ENCODE results near the gene JAK3. TPM values are rescaled to one million over a fixed set of nuclear protein-coding genes. Genes with fewer than 3 reads are reported as not detected.
"Not testable (repeated sequence)": the region's sequence is repeated elsewhere in the genome, so short reads cannot be mapped to it uniquely, and the experiment has no call there.

The JAK3 gene
- total RNA-seq, 3 donors from 2014 or later: 2.8 to 13.1 (median 3.5) TPM

DNA sequence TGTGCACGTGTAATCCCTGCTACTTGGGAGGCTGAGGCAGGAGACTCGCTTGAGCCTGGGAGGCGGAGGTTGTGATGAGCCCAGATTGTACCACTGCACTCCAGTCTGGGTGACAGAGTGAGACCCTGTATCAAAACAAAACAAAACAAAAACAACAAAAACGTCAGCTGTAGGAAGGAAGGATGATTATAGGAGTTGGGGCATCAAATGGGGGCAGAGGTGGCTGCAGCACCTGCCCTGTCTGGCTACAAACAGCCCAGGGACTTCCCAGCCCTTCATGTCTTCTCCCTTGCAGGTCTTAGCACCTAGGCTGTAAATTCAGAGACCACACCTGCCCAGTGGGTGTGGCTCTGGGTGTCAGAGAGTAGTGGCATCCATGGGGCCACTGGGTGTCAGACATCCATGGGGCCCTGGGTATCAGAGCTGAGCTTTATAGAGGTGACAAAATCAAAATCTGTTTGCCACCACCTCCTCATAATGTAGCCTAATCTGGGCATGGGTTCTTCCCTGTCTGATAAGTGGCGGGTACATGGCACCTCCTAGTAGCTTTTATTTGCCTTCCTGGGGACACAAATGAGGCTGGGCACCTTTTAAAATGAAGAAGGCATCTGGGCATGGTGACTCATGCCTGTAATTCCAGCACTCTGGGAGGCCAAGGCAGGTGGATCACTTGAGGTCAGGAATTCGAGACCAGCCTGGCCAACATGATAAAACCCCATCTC is 57.6 kb downstream of the JAK3 start:
- Histone ChIP-seq H3K27me3 (peaks cover 0 to 8% of the 10 kb centered on the region in 2 donors), H3K27ac (no peak overlapping the region), H3K4me3 (no peak overlapping the region), H3K9me3 (no peaks in the 10 kb centered on the region), H3K4me1 (no peaks in the 10 kb centered on the region), H3K36me3 (no peaks in the 10 kb centered on the region)
- no peak for TF ChIP-seq POLR2A (IDR thresholded peaks at IDR 0.05)
- TF ChIP-seq, protein P1, sequence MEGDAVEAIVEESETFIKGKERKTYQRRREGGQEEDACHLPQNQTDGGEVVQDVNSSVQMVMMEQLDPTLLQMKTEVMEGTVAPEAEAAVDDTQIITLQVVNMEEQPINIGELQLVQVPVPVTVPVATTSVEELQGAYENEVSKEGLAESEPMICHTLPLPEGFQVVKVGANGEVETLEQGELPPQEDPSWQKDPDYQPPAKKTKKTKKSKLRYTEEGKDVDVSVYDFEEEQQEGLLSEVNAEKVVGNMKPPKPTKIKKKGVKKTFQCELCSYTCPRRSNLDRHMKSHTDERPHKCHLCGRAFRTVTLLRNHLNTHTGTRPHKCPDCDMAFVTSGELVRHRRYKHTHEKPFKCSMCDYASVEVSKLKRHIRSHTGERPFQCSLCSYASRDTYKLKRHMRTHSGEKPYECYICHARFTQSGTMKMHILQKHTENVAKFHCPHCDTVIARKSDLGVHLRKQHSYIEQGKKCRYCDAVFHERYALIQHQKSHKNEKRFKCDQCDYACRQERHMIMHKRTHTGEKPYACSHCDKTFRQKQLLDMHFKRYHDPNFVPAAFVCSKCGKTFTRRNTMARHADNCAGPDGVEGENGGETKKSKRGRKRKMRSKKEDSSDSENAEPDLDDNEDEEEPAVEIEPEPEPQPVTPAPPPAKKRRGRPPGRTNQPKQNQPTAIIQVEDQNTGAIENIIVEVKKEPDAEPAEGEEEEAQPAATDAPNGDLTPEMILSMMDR (IDR thresholded peaks at IDR 0.05): no peak
- no peak for TF ChIP-seq POLR2AphosphoS5 (IDR thresholded peaks at IDR 0.05)
- no peak for DNase-seq (ENCODE audit: low spot score in 2 of 2)
- intact Hi-C loops (cut with DNase I; ENCODE audit: low total_unique reads): no loop called here

DNA sequence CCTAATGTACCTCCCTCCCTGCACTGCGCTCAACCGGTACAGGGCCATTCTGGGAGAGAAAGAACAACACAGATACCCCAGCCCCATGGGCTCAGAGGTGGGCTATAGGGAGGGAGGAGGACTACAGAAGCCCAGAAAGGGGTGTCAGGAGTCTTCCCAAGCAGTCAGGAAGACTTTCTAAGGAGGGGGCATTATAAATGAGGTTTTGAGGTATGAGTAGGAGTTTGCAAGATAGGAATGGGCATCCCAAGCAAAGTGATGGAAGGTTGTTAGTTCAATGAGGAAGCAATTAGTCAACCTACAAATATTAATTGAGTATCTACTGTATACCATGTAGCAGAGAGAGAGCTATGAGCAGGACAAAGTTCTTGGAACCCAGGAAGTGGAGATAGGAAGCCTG is 59.1 kb downstream of the JAK3 start:
- intact Hi-C loops (cut with DNase I; ENCODE audit: low total_unique reads): no loop called here
- no peaks in the 10 kb centered on the region for H3K36me3 ChIP-seq
- H3K27ac ChIP-seq: no peak overlapping the region
- H3K4me1 ChIP-seq: no peaks in the 10 kb centered on the region
- no peak for DNase-seq (ENCODE audit: low spot score in 2 of 2)
- no peaks in the 10 kb centered on the region for H3K9me3 ChIP-seq
- no peaks in the 10 kb centered on the region for H3K27me3 ChIP-seq
- TF ChIP-seq POLR2A (IDR thresholded peaks at IDR 0.05): no peak
- TF ChIP-seq, protein P1 (IDR thresholded peaks at IDR 0.05): no peak
- H3K4me3 ChIP-seq: no peak overlapping the region

DNA sequence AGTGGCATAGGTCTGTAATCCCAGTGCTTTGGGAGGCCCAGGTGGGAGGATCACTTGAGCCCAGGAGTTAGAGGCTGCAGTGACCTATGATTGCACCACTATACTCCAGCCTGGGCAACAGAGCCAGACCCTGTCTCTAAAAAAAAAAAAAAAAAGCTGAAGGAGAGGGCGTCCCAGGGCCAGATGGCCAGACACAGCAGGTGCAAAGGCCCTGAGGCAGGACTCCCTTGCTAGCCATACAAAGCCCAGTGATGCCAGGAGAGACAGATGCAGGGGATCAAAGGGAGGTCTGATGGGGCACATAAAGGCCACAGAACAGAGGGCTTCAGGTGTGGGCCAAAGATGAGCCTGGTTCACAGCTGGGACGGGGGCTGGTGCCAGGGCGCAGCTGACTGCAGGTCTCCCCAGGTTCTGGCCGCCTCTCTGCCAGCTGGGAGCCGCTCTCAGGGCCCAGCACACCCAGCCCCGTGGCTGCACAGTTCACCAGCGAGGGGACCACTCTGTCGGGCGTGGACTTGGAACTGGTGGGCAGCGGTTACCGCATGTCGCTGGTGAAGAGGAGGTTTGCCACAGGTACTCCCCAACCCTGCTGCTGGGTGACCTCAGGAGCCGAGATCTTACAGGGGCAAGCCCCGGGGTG is 60.4 kb downstream of the JAK3 start:
- intact Hi-C loops (cut with DNase I; ENCODE audit: low total_unique reads): no loop called here
- Histone ChIP-seq H3K36me3 (no peaks in the 10 kb centered on the region), H3K4me1 (no peaks in the 10 kb centered on the region), H3K9me3 (no peaks in the 10 kb centered on the region), H3K4me3 (no peak overlapping the region), H3K27me3 (no peaks in the 10 kb centered on the region), H3K27ac (no peak overlapping the region)
- TF ChIP-seq POLR2AphosphoS5 (IDR thresholded peaks at IDR 0.05) (no peak), POLR2A (IDR thresholded peaks at IDR 0.05) (no peak)
- TF ChIP-seq, protein P1 (IDR thresholded peaks at IDR 0.05): no peak
- DNase-seq (ENCODE audit: low spot score in 2 of 2): no peak

DNA sequence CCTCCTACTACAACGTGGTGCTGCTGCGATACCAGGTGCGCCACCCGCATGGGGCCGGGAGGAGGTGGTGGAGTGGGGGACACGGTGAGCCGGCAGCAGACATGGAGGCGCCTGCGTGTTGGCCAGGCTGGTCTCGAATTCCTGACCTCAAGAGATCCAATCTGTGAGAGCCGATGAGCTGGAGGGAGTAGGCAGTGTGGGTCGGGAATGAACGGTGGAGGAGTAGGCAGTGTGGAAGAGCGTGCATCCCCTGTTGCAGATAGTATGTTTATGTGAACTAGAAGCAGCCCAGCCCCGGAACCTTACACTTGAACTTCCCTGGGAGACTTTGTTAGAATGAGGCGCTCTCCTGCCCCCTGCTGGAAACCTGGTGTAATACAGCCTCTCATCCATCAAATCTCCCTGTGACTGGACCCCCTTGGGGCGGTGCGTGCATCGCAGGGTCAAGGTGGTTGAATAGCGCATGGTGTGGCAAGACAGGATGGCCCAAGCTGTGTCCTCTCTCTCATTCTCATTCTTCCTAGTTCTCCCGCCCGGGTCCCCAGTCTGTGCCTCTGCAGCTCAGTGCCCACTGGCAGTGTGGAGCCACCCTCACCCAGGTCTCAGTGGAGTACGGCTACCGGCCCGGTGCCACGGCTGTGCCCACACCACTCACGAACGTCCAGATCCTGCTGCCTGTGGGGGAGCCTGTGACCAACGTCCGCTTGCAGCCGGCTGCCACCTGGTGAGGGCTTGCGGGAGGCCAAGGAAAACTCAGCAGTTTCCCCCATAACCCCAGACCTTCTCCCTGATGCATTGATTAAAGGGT is 63.4 kb downstream of the JAK3 start:
- no peak overlapping the region for H3K27ac ChIP-seq
- H3K27me3 ChIP-seq: no peaks in the 10 kb centered on the region
- H3K36me3 ChIP-seq: no peaks in the 10 kb centered on the region
- H3K4me1 ChIP-seq: no peaks in the 10 kb centered on the region
- intact Hi-C loops (cut with DNase I; ENCODE audit: low total_unique reads): no loop called here
- DNase-seq (ENCODE audit: low spot score in 2 of 2): peak; percentile 32 to 63
- no peak overlapping the region for H3K4me3 ChIP-seq
- H3K9me3 ChIP-seq: no peaks in the 10 kb centered on the region
- TF ChIP-seq POLR2AphosphoS5 (IDR thresholded peaks at IDR 0.05): no peak
- TF ChIP-seq, protein P1 (IDR thresholded peaks at IDR 0.05): peak; percentile 62 to 68 (median 68)
- TF ChIP-seq POLR2A (IDR thresholded peaks at IDR 0.05): no peak

DNA sequence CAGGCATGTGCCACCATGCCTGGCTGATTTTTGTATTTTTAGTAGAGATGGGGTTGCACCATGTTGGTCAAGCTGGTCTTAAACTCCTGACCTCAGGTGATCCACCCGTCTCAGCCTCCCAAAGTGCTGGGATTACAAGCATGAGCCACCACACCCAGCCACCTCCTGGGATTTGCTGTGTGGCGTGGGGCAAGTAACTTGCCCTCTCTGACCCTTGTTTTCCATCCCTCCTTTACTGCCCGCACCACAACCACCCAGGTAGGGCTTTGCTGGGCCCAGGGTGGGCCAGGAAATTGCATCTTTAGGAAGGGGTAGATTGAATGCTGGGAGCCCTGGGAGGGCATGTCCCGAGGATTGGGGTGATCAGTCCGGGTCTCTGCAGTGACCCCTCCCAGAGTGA is 64.1 kb downstream of the JAK3 start:
- intact Hi-C loops (cut with DNase I; ENCODE audit: low total_unique reads): not testable (repeated sequence)

More for the DNA sequence above, 64.1 kb downstream of the JAK3 start:
- H3K4me3 ChIP-seq; H3K27ac ChIP-seq; H3K27me3 ChIP-seq; DNase-seq (ENCODE audit: low spot score in 2 of 2); H3K36me3 ChIP-seq; H3K9me3 ChIP-seq; H3K4me1 ChIP-seq: not testable (repeated sequence)
